HG03354 (cell line): ENCODE data around the gene LTB4R2.
"Not testable (repeated sequence)": the region's sequence is repeated elsewhere in the genome, so short reads cannot be mapped to it uniquely, and the experiment has no call there.

Source experiments
- ATAC-seq: cut with Tn5 transposase; IDR thresholded peaks from one replicate; pipeline ENCODE4 v1.9.1; 2021; ENCODE audit warnings: mild to moderate bottlenecking; ENCODE audit not compliant: unreplicated experiment, poor library complexity, severe bottlenecking

Gene LTB4R2

DNA sequence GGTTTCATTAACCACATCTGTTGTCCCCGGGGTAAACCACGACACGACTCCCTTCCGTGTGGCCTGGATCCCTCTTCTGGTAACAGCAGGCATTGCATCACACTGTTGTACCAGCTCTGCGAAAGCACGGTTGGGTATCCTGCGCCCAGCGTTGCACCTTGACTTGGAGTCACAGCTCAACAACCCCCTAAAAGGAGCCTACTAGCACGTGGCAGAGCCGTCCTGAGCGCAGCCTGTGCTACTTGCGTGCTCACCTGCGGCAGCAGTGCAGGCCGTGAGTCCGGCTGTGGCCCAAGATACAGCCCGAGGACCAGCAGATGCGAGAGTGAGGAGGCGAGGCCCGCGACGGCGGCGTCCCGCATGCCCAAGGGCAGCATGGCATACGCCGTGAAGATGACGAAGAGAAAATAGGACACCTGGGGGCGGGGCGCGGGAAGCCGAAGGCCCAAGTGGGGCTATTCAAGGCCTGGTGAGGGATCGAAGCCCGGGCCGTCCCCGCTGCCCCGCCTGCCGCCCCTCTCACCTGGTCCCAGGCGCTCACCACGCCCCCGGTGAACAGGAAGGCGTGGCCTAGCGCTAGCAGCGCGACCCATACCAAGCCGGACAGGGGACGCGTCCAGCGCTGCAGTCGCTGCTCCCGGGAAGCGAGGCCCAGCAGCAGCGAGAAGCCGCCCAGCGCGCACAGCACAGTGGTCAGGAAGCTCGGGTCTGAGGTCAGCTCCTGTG lies 22.5 kb downstream of the LTB4R2 start:
- ATAC-seq: peak; percentile 88

DNA sequence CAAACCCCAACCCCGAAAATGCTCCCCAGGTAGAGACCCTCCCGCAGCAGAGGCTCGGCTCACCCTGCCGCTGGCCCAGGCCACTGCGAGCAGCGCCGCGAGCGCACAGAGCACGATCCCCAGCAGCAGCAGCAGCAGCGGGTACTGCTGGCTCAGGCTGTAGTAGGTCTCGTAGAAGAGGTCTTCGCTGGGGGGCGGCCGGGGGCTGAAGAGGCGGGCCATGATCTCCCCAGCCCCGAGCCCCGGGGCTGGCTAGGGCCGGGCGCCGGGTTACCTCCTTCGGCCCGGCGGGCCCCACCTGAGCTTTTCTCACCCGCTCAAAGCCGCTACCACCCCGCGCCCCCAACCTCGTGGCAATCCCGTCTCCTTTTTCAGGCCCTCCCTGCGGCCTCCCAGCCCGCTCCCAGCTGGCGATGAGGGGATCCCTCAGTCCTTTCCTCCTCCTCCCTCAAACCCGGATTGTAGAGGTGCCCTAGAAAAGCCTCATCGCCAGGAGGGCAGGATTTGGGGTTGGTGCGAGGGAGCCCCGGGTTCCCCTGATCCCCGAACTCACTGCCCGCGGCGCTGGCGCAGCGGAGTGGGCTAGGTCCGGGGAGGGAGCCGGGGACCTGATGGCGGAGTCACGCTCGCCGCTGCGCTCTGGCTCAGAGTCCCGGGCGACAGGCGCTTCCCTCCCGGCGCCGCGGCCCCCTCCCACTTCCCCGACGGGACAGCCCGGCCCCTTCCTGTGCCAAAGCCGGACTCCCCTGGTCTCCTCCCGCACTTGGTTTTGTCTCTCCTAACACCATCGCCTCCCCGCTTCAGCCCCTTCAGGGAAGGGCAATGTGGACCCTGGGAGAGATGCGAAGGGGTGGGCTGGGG lies 24.7 kb downstream of the LTB4R2 start, which contains the start of gene ADCY4:
Gene ADCY4, minus strand, starts transcription at position 641 of the 861 bp plus-strand sequence. Its CDS starts 419 bp downstream, at position 222.
- ATAC-seq: no peak

DNA sequence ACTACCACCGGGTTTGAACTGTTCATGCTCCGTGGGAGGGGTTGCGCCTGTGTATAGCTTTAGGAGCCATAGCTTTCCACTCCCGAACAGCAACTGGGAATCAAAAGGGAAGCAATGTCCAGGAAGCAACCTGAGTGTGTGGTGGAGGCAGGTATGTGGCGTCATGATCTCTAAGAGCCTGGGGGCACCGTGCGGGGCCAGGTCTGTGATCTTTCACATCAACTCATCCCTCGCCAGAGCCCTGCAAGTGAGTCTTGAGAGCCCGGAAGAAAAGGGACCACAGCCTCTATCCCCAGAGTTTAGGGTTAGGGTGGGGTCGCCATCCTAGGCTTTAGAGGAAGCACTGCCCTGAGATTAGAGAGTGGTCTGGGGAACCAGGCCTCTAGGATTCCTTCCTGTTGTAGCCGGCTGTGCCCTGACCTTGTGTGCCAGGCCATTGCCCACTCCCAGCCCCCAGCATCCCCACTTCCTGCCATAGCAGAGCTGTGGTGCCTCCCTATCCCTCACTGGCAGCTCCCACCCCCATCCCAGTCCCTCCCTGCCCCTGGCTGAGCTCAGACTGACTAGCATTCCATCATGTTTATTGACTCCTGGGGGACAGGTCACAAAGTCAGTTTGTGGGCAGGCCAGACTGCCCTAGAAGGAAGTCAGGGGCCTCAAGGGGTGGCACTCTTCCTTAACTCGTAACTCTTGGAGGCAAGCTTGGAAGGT lies 25.7 kb downstream of the LTB4R2 start:
- no peak for ATAC-seq

DNA sequence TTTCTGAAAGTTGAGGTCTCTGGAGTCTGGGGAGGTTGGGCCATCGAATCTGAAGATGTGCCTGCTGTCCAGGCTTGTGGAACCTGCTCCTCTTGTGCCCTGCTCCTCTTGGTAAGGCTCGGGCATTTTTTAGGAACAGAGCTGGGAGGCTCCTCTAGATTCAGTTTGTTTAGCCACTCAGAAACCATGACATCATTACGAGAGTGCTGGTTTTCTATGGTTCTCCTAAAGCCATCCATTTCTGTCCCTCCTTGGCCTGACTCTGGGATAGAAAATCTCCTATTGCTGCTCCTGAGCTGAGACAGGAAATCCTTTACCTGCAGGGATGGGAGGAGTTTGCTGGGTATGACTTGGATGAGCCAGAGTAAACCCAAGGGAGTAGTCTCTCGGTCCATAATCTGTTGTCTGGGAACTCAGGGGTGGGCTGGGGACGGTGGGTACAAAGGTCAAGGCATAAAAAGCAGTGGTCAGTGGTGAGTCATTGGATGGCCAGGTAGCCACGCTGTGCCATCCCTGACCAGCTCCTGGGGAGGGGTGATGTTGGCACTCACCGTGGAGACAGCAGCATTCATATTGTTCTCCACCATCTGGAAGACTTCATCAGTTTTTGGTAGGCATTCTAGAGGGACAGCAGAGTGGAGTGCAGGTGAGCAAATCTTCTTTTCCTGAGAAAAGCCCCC lies 27.3 kb downstream of the LTB4R2 start:
- ATAC-seq: no peak

DNA sequence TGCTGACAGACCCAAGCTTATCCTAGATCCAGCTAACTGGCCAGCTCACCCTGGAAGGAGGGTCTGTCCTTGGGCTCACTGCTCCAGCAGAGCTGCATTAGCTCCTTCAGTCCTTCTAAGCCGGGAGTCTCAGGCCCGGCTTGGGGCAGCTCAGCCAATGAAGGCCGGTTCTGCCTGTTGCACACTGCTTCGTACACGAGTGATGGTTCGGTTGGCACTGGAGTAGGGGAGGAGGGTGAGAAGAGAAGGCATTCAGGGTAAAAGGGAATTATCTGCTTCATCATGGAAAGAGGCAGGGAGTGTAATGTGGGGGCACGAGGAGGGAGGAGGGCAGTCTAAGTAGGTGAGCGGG lies 27.9 kb downstream of the LTB4R2 start:
- ATAC-seq: no peak

DNA sequence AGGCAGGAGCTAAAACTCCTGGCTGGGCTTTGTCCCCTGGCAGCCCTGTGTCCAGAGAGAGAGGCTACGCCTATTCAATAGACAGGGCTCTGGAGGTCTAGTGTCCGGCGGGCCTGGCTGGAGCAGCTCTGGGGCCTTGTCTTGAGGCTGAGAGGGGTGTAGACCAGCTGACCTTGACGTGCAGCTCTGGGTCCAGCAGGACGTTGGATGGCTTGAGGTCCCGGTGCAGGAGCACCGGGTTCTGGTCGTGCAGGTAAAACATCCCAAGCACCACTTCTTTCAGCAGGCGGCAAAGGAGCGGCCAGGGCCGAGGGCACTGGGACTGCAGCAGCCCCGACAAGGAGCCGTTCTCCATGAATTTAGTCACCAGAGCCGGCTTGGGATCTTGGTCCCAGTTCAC lies 28.9 kb downstream of the LTB4R2 start:
- ATAC-seq: no peak

DNA sequence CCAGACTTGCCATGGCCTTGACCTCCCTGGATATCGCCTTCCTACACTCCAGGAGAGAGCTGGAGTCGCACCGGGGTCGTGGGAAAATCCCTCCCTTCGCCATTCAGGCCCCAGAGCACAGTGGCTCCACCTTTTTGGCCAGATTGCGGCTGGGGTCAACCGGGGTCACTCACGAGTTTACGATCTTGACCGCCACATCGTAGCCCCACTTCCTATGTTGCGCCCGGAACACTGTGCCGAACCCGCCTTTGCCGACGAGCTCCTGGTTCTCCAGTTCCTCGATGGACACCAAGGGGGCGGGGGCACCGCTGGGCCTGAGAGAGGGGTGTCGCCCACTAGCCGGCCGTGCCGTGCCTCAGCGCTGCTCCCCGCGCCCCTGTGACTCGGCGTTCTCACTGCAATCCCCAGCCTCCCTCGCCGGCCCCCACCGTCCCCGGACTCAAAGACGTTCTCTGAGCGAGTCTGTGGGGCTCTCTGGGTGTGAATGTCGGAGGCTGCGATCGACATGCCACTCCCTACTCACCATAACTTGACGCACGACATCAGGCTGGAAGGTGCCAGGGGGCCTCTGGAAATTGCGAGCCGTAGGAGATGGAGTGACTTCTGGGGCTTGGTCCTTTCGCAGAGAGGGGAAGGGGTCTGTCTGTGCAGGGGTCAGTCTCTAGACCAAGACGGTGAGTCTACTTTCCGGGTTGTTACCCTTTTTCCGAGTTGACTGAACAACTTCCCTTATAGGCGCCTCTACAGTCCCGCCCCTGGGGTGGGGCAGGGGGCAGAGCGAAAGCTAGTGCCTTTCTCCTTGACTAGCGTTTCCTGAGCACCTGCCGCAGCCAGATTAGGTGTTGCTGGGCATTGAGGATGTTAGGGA lies 29.6 kb downstream of the LTB4R2 start, which contains the start of gene RIPK3:
Gene RIPK3, minus strand, starts transcription at position 708 of the 868 bp plus-strand sequence. Its CDS starts 165 bp downstream, at position 543.
- peak; percentile 87 for ATAC-seq

DNA sequence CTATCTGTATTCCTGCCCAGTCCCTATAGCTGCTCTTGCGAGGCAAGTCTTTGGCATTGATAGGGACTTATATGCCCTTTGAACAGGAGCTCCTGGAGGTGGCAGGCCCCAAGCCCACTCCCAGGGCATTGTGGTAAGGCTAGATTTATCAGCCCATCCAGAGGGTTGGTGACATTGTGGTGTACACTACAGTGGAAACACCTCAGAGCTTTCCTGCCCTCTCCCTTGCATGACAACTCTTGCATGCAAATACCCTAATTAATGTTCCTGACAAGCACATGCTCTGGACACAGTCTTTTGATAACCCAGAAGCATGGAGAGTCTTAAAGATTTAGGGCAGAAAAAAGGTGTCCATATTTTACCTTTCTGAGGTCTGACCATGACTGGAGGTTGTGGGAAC lies 30.7 kb downstream of the LTB4R2 start:
- ATAC-seq: no peak

DNA sequence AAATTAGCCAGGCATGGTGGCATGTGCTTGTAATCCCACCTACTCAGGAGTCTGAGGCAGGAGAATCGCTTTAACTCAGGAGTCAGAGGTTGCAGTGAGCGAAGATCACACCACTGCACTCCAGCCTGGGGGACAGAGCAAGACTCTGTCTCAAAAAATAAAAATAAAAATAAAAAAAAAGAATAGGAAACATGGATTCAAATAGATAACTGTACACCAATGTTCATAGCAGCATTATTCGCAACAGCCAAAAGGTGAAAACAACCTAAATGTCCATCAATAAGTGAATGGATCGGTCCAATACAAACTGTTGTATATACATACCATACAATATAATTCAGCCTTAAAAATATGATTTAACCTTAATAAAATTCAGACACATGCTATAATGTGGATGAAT lies 32.9 kb downstream of the LTB4R2 start:
- no peak for ATAC-seq

DNA sequence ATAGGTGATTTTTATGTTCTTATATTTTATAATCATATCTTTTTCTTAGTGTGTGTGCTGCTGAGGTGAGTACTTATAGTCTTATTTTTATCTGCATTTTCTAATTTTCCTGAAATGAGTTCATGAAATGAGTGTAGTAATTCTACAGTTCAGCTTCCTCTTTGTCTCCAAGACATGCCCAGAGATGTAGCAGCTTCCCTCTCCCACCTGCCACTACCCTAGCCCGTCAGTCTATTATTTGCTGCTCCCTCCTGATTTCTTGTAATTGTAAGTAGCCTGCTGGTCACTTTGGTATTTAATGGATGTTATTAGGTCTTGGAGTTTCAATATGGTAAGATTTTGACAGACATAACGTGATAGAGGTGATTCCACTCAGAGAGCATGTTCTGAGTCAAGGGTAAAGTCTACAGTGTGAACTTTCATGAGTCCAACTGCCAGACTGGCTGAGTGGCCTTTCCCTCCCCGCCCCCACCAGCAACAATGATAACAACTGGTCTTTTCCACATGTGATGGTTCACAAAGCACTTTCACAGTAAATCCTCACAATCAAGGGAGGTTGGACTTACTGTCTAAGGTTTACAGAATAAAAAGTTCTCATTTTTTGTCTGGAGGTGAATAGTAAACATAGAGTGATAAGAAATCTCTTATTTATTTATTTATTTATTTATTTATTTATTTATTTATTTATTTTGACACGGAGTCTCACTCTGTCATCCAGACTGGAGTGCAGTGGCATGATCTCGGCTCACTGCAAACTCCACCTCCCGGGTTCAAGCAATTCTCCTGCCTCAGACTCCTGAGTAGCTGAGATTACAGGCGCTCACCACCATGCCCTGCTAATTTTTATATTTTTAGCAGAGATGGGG lies 34.1 kb downstream of the LTB4R2 start:
- no peak for ATAC-seq

DNA sequence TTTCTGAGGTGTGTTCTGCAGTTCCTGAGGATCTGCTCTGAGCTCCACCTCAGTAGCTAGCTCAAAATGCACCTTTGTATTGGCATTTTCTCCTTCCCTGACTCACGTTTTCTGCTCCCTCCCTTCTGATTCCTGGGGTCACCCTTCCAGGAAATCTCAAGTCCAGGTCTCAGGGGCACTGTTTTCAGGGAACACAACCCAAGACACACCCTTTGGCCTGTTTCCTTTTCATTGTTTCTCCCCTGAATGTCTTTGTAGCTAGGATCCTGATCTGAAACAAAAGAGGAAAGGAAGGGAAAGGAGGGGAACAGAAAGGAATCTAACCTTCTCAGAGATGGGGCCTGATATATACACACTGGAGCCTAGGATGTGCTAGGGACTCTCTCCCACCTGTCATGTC lies 37.2 kb downstream of the LTB4R2 start:
- no peak for ATAC-seq

DNA sequence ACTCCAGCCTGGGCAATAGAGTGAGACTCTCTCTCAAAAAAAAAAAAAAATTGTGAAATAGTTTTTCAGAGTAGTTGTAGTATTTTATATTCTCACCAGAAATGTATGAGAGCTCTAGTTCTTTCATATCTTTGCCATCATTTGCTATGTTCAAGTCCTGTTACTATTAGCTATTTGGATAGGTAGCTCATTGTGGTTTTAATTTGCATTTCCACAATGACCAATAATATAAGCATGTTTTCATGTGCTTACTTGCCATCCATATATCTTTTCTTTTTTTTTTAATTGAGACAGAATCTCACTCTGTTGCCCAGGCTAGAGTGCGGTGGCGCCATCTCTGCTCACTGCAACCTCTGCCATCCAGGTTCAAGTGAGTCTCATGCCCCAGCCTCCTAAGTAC lies 38.2 kb downstream of the LTB4R2 start:
- no peak for ATAC-seq

DNA sequence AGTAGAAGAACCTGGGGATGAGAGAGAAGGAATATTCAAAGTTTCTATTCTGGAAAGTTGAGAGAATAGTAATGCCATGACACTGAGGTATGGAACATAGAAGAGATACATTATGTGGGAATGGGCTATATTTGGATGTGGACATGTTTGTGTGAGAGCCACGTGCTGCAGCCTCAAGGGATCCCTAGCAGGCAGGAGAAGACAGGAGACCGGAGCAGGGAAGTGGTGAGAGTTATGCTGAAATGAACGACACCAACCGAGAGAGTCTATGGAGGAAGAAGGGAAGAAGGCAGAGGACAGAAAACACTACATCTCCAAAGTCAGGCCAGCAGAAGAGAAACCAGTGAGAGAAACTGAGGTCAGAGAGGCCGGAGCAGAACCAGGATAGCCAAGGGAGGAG lies 39.8 kb downstream of the LTB4R2 start:
- ATAC-seq: no peak

DNA sequence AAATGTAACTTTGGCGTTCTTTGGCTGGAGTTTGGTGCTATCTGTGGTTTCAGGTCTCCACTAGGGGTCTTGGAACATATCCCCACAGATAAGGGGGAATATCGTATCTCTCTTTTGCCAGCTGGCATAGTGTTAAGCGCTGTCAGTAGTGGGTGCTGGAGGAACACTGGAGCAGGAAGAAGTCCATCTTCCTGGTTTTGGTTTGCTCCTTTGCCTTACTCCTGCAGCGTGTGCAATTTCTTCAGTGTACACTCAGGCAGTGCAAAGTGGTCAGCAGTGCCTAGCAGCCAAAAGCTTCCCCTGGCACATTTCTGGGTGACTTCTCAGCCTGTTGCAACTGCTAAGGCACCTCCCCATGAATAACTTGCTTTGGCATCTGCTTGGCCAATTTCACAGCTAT lies 41.6 kb downstream of the LTB4R2 start:
- no peak for ATAC-seq

DNA sequence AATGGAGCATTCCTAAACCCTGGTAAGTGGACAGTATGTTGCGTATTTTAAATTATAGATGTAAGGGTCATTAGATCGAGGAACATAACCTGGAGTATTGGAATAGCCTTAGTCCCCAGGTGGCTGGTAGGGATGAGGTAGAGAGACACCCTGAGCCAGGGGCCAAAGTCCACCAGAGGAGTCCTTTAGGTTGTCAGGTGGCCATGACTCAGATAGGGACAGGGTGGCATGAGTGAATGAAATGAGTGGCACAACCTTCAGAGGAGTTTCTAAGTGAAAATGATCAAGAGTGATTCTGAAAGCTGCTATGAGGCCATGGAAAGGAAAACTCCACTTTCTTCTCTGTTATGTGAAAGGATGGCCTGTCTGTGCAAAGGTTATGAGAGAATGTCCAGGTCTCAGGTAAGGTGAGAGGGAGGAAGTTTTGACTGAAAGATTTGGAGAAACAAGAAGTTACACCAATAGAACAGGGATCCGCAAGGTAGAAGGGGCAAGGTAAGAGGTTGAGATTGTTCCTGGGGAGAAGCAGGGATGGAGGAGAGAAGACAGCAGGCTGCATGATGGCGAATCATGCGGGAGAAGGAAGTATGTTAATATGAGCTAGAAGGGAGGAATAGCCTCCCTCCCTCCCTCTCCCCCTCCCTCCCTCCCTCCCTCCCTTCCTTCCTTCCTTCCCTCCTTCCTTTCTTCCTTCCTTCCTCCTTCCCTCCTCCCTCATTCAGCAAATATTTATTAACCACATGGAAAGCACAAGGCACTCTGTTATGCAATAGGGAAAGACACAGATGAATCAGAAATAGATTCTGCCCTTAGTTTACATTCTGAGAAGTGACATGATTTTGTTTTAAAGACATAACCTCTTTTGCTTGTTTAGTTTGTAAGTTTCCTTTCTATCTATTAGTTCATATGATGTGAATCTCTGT lies 43.9 kb downstream of the LTB4R2 start:
- ATAC-seq: no peak

DNA sequence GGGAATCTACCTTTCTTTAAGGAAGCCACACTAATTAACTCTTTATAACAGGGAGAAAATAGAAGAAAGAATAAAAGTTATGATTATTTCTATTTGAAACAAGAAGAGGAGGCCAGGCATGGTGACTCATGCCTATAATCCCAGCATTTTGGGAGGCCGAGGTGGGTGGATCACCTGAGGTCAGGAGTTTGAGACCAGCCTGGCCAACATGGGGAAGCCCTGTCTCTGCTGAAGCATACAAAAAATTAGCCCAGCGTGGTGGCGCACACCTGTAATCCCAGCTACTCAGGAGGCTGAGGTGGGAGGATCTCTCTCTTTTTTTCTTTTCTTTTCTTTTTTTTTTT lies 44.5 kb downstream of the LTB4R2 start:
- not testable (repeated sequence) for ATAC-seq

DNA sequence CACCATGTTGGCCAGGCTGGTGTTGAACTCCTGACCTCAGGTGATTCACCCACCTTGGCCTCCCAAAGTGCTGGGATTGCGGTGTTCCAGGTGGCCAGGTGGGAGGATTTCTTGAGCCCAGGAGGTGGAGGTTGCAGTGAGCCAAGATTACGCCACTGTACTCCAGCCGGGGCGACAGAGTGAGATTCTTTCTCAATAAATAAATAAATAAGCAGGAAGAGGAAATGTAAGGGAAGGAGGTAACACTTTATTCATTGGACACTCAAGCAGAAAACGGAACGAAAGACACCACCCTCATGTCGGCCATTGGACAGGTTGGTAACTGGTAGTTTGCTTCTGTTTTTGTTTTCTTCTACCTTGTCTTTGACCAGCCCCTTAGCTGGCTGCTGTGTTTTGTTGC lies 45.1 kb downstream of the LTB4R2 start:
- no peak for ATAC-seq
